DMS 273 treated with DMSO at 0.1 percent for 48 hours (cell line): ENCODE results near the gene TSPAN9.
A peak's percentile ranks its signal among the peaks of the same experiment; 100 is the strongest.

Source experiments
- DNase-seq: peaks from one replicate; lab custom pipeline; 2025; lab: John Stamatoyannopoulos, UW

TSPAN9 gene

DNA sequence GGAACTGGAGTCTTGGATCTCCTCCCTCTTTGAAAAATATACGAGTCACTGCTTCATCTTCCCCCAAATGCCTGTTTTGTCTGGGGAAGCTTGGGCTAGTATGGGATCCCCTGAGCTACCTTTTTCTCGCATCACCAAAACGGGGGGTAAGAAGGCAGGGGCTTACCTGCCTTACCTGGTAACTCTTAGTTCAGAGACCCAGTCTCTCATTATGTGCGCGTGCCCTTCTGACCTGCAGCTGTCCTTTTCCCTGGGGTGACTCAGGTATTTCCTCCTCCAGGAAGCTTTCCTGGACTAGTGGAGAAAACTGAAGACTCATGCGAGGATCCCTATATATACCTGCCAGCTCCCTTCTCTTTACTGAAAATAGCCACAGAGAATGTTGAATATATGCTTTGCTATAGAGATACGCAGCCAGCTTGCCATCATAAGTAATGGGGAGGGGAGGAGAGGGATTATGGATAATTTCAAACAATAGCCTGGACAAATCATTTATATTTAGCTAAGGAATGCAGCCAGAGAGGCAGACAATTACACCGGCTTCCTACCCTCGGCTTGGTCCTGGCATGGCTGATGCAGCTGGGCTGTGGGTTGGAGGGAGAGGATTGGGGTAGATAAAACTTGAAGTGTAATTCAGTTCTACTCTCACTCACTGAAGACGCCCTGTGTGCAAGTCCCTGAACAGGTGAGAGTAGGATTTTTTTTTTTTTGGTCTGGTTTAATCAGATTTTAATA is 1.1 kb downstream of the TSPAN9 start:
- no peak for DNase-seq

DNA sequence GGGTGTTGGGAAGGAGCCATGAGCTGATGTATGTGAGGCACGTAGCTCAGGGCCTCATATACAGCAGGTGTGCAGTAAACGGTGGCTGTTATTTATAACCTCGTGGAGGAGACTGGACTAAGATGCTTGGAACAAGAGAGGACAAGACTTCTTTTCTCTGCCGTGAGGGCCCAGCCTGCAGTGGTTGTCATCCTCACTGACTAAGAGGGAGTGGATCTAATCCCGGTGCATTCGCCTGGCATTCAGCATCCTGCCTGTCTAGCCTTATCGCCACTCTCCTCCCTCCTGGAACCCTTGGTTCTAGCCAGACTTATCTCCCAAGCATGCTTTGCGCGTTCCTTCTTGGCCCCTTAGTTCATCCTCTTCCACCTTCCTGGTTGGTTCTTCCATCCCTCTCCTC is 3.9 kb downstream of the TSPAN9 start:
- DNase-seq: no peak

DNA sequence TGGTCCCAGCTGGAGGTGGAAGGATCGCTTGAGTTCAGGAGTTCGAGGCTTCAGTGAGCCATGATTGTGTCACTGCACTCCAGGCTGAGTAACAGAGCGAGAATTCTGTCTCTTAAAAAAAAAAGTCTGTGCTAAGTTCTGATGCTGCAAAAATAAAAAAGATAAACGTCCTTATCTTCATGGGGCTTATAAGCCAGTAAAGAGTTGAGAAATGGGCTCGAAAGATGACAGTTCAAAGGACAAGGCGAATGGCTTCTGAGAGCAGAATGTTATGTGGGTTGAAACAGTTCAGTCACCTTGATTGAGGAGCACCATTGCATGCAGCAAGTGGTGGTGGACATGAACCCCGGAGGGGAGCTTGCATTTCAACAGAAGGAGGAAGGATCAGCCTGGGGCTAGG is 4.7 kb downstream of the TSPAN9 start:
- DNase-seq: no peak

DNA sequence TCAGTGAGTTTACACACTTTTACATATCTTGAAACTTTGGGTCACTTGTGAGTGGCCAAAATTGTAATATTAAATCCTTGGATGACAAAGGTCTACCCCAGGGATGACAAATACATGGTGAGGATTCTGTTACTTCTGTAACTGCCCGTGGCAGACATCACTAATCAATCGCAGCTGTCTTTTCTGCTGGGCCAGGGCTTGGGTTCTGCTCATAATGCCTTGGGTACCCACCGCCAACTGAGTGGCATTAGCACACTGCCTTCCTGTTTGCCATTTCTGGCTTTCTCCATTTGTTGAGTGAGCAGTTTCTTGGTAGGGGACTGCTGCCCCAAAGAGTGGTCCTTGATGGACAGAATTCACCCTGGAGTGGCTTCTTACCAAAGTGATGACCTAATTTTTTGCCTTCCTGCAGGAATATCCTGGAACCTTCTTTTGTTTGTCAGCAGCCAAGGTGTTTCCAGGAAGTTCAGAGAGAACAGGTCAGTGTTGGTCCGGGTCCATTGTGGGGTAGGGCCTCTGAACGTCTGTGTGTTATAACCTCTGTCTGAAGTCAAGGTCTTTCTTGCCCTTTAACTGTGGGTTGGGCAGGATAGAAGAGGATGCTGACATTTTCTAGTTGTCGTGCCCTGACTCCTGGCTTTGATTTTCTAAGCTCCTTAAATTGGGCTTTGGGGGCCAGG is 6.2 kb downstream of the TSPAN9 start:
- no peak for DNase-seq

DNA sequence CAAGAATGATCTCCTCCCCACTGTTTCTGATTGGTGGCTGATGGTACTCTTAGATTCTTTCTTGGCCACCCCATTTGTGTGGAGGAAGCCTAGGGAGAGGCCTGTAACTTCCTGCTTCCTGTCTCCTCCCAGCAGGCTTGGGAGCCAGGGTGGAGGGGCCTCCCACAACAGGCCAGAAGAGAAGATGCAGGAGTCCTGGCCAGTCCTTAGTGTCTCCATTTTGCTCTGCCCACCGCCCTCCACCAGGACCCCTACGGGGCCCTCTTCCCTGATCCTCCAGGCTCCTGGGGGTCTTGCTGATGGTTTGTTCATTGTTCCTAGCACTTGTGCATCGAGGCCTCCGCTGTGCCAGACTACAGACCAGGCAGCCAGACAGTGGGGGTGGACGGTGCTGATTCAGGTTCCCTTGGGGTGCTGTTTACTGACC is 6.8 kb downstream of the TSPAN9 start:
- no peak for DNase-seq

DNA sequence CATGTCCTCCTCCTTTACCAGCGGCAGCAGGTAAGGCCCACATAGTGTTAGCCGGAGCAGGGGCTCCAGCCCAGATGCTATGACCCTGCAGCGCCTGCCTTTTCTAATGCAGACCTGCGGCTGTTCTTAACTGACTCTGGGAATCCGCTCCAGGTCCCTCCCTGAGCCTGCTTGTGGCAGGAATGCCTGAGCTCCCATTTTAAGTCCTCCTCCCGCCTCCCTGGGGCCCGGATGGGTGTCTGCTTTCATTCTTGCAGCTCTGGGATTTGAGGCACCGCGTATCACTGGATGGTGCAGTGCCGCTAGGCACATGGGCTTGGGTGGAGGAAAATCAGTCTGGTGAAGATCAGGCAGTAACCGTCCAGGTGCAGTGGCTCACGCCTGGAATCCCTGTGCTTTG is 7.6 kb downstream of the TSPAN9 start:
- DNase-seq: no peak

DNA sequence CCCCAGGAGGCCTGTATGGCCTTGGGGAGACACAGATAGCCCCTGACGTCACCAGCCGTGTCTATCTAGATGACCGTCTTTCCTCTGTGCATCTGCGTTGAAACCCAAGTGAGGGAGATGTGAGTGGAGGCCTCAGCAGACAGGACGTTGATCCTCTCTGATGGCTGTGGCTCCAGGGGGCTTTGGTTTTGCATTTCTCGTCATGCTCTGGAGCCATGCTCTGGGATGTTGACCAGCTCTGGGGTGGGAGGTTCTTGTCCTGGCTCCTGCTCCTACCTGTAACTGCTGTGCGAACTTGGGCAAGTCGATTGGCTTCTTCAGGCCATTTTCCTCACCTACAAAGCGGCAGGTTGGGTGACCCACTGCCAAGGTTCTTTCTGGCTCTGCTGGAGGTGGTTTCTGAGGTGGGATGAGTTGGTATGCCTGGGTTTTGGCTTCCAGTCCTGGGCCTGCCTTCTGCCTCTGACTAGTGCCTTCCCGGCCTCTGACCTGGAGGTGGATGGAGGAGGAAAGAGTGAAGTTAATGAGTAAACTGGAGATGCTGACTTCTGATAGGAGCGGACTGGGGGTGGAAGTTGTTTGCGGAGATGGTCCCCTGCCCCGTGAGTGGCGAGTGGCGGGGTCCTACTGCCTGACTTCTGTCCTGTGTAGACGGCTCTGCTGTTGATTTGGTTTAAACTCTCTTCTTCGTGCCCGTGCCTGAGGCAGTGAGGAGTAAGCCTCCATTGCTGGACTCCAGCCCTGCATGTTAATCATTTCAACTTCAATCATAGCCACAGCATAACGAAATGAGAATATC is 8.4 kb downstream of the TSPAN9 start:
- no peak for DNase-seq

DNA sequence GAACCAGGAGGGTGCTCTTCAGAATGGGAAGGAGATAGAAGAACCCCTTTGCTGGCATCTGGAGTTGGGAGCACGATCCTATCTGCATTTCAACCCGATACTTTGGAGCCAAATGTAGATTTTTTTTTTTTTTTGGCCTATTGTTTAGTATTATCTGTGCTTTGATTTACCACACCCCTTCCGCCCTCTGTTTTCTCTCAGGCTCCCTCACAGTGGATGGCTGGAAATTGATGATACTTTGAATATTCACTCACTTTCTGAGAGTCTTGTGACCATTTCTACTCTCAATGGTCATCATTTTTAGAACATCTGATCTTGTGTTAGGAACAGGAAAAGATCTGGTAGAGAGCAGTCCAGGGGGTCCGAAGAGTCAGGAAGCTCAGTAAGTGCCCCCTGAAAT is 9.0 kb downstream of the TSPAN9 start:
- DNase-seq: no peak

DNA sequence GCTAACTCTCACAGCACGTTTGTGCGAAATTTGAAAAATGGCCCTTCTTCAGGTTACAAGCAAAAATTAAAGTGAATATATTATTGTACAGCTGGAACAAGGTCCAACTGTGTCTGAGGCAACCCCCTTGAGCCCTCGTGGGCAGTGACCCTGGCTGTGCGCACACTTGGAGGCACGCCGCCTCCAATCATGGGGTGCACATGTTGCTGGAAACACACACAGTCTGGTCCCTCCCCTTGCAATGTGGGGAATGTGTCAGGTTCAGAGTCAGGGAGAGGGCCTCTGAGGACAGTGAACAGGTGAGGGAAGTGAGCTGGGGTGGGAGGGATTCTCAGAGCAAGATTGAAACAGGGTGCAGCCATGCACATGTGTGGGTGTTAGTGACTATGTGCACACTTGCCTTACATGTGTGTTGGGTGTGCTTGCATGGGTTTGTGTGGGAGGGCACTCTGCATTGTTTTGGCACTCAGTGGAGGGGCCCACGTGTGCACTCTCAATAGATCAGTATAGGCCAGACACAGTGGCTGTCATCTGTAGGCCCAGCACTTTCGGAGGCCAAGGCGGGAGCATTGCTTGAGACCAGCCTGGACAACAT is 9.6 kb downstream of the TSPAN9 start:
- DNase-seq: no peak

DNA sequence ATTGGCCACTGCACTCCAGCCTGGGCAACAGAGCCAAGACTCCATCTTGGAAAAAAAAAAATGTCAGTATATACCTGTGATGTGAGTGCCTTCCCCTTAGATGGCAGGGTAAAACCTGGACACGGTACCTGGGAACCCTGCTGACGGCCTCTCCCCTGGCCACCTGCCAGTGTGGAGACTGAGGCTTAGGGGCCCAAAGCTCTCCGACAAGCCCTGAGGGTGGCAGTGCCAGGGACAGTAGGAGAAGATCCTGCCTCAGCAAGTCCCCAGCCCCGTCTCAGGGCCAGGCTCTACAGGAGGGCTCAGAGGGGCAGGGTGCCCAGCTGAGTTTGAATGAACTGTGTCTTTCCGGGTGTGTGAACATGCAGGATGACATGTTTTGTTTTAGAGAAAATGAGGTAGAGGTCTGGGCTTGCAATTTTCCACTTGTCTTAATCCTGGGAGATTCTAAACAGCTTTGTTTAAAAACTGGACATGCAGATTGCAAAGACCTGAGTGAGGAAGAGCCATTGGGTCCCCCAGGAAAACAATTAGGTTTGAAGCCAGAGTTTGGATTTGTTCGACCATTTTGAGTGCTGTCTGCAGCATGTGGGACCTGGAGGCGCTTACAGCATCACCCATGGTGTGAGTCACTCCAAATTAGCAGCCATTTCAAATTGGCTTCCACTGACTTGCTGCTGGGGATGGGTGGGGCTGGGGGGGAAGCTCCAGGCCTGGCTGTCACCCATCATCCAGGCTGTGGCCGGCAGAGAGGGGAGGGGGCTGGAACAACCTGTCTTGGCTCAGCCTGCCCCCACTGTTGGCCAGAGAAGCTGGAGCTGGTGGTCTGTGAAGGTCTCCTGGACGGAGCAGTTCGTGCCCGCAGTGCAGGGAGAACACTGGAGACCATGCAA is 10.8 kb downstream of the TSPAN9 start:
- no peak for DNase-seq

DNA sequence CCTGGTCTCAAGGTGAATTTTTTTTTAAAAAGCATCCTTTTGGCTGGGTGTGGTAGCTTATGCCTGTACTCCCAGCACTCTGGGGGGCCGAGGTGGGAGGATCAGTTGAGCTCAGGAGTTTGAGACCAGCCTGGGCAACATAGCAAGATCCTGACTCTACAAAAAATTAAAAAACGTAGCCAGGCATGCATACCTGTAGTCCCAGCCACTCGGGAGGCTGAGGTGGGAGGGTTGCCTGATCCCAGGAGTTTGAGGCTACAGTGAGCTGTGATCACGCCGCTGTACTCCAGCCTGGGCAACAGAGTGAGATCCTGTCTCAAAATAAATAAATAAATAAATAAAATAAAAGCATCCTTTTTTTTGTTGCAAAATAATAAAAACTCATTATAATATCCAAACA is 12.4 kb downstream of the TSPAN9 start:
- DNase-seq: no peak

DNA sequence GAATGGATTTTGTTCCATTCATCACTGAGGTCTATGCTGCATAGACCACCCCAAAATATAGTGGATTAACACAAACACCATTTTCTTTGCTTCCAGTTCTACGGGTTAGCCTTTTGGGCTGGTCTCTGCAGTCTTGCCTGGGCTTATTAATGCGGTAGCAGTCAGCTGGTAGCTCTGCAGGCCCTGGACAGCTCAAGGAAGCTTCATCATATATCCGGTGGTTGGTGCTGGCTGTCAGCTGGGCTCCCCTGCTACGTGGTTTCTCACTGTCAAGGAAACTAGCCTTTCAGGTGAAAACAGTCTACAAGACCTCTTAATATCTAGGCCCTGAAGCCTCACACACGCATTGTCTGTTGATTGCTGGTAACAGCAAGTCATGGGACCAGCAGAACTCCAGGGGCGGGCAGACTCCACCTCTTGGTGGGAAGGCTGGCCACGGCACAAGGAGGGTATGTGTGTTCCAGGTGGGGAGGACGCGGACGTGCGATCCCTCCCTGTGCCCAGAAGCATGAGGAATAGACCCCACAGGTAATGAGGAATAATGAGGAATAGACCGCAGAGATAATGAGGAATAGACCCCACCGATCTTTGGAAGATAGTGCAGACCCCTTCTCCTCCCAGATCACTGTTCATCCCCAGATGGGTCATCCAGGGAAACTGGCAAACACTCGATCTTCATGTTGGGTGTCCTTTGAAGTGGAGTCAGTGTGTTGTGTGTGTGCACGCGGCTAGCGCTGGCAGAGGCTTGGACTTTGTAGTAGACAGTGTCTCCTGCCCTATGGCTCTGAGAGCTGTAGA is 13.3 kb downstream of the TSPAN9 start:
- DNase-seq: no peak

DNA sequence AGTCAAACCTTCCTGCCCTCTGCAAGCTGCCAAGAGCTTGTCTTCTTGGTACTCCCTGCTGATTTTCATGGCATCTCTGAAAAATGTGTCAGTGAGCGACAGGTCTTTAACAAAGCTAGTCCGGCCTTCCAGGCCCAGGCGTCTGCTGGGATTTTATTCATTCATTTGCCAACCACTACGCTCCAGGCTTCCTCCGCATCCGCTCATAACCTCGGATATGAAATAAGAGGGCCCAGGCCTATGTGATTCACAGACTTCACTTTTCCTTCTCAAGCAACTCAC is 13.8 kb downstream of the TSPAN9 start:
- no peak for DNase-seq

DNA sequence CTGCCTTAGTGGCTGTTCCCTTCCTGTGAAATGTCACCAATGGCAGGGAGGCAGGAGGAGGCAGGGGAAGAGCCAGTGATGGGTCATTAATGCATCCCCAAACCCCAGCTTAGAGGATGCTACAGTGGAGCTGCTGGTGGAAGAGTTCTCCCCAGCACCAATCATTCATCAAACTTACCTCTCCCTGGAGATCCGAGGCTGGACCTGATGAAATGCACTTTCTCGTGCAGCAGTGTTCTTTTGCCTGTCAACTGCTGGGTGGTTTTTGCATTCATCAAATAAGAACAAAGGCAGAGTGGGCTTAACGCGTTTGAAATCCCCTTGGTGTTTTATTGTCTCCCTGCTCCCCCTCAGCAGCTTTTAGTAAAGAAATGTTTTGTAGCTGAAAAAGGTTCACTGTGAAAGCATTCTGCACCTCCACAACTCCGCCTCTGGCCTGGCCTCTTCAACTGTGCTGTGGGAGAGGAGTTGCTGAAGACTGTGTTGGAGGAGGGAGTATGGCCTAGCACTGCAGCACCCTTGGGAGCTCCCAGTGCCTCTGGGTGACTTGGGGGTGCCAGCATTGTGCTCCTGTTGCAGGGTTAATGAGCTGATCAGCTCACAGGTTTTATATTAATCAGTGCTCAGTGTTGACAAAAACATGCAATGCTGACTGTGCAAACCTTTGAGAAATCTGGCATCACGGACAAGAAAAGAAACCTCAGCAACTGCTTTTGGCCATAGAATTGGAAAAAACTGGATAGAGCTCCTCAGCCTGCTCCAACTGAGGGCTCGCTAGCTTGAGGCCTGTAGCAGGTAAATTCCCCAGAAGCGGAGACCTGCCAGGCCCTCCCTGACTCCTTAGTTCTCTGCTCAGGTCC is 14.4 kb downstream of the TSPAN9 start:
- DNase-seq: no peak

DNA sequence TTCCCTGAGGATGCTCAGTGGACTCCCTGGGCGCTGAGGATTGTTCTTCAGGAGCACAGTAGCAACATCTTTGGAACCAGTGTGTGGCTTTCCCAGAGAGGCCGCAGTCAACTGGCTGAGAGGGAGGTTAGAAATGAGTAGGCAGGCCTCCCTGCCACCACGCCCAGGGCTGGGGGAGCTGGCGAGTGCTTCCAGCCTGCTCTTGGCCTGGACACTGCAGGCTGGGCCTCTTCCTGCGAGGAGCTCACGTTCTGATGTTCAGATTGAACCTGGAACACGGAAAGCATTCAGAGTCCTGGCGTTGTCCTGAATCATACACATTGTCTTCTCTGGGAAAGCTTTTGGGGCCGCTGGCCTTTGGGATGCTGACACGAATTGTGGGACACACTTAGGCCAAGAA is 15.6 kb downstream of the TSPAN9 start:
- DNase-seq: no peak

DNA sequence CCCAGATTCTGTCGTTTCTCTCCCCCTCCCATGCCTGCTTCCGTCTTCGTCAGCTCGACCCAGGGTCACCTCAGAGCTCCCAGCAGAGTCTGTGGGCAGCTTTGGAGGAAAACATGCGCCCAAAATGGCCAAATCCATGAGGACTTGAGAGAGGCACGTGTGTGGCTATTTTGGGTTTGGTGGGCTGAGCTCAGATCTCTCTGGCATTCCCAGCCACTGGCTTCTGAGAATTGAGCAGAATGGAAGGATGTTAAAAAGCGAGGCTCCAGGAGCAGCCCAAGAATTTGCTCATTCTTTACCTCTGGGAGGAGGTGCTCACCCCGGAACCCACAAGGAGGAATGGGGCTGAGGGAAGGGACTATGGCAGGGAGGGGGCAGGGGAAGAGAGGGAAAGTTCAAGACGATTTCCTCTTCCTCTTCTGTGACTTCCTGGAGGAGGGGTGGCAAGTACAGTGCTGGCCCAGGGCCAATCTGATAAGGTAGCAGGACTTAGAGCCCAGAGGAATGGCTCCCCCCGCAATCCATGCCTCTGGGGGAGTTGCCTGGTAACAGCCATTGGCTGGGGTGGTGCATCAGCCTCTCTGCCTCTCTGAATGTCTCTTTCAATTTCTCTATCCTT is 20.1 kb downstream of the TSPAN9 start:
- peak; percentile 8 for DNase-seq

DNA sequence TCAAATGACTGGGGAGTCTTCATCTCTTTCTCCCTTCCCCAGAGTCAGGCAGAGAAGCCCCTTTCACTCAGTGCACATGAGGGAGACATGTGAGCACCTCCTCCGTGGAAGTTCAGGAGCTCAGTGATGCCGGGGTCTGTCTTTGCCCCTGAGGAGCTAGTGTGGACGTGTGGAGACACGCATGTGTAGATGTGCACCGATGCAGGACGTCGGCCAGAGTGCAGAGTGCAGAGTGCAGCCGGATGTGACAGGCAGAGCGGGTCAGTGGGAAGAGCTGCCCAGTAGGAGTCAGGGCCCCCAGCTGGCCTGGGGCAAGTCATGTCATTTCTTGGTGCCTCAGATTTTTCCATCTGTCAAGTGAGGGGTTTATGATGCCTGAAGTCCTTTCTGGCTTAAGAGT is 20.7 kb downstream of the TSPAN9 start:
- DNase-seq: no peak

DNA sequence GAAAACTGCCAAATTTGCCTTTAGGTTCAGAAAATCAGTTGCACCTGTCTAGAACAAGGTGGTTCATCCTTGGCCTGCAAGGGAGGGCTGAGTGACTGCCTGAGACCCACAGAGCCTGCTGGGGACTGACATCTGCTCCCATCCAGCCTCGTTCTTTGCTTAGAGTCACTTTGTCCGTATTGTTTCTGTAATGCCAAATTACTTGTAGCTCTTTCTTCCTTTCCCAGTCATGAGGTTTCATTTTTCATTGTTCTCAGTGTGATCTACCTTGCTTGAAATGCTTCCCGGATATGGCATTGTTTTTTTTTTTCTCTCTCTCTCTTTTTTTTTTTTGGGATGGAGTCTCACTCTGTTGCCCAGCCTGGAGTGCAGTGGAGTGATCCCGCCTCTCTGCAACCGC is 21.3 kb downstream of the TSPAN9 start:
- no peak for DNase-seq

DNA sequence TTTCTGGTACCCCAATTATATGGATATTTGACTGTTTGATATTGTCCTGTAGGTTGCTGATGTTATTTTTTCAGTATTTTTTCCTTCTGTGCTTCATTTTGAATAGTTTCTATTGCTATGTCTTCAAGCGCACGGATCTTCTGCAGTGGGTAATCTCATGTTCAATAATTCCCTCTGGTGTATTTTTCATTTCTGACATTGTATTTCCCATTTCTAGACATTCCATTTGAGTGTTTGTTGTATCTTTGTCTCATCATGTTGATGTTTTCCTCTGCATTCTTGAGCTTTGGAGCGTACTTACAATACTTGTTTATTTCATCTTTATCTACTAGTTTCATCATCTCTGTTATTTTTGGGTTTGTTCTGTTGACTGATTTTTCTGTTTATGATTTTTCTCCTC is 22.0 kb downstream of the TSPAN9 start:
- DNase-seq: no peak
